ENCODE data around the gene CFAP251. TPM values are rescaled to one million over a fixed set of nuclear protein-coding genes. Genes with fewer than 3 reads are reported as not detected.

CFAP251 gene
- total RNA-seq, 4 donors from 2014 or later: 0.67 to 1.1 (median 0.95) TPM; not detected in 1

- no peak for TF ChIP-seq CTCF (IDR thresholded peaks at IDR 0.05)
- TF ChIP-seq POLR2A (IDR thresholded peaks at IDR 0.05): no peak
- H3K27me3 ChIP-seq: no peaks in the 10 kb centered on the region
- DNase-seq: no peak
- no peak overlapping the region for H3K4me3 ChIP-seq
- H3K9me3 ChIP-seq: no peaks in the 10 kb centered on the region
- H3K36me3 ChIP-seq: no peaks in the 10 kb centered on the region
- peaks cover 0 to 25% (median 5%) of the 10 kb centered on the region in 4 donors for H3K4me1 ChIP-seq
- H3K27ac ChIP-seq: peak overlapping the region in 1 of 4 donors; percentile 69
Measured at GRCh38 chr12:122004633-122005071, 86.3 kb downstream of the CFAP251 start.

DNA sequence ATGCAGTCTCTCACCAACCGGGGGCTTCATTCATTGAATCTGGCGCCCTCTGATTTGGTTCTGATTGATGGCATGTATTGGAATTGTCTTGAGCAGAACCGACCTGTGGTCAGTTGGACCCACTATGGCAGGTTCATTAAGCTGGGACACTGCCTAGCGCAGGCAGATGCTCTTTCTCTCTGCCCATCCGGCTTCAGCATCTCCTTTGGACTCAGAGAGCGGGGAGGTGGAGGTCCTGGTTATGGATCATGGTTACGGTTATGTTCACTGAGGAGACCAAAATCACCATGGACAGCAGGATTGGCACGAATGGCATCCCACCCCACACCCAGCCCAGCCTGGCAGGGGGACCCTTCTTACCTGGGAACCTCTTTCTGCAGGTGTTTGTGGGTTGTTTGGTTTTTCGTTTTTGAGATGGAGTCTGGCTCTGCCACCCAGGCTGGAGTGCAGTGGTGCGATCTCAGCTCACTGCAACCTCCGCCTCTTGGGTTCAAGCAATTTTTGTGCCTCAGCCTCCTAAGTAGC lies 86.9 kb downstream of the CFAP251 start:
- Histone ChIP-seq H3K27ac (peak overlapping the region in 1 of 4 donors; percentile 69), H3K27me3 (no peaks in the 10 kb centered on the region), H3K4me3 (no peak overlapping the region), H3K4me1 (peaks cover 0 to 29% (median 5%) of the 10 kb centered on the region in 4 donors), H3K36me3 (no peaks in the 10 kb centered on the region), H3K9me3 (no peaks in the 10 kb centered on the region)
- TF ChIP-seq CTCF (IDR thresholded peaks at IDR 0.05): no peak
- no peak for TF ChIP-seq POLR2A (IDR thresholded peaks at IDR 0.05)
- no peak for DNase-seq

DNA sequence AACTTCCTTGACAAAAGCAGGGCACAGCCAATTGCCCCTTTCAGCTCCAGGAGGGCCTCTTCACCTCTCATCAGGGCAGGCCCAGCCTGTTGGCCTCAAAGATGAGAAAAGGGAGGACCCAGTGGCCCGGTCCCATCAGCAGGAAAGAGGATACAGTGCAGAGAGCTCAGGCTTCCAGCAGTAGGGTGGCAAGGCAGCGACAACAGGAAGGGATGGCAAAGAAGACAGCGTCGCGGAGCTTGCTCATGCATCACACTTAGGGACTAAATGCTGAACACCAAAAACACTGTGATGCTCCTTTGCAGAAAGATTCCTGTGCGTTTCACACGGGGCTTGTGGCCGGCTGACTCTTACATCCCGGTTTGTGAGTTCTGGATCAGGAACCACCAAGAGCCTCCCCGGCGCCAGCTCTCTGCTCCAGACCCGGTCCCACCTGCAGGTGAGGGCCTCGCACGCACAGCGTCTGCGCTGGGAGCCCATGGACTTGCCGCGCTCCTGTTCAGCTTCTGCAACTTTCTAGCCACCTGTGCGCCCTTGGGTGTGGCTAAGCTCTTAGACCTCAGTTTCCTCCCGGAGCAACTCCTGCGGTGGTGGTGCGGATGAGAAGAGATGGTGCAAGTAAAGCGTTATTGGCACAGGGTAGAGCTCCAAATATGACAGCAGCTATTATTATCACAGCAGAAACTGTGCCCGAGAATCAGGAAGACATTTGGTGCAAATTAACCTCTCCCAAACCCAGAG lies 88.0 kb downstream of the CFAP251 start:
- DNase-seq: peak in 1 of 3 donors; percentile 42
- H3K27me3 ChIP-seq: no peaks in the 10 kb centered on the region
- H3K4me3 ChIP-seq: no peak overlapping the region
- H3K4me1 ChIP-seq: peaks cover 0 to 29% (median 5%) of the 10 kb centered on the region in 4 donors
- TF ChIP-seq POLR2A (IDR thresholded peaks at IDR 0.05) (no peak), CTCF (IDR thresholded peaks at IDR 0.05) (no peak)
- peak overlapping the region in 1 of 4 donors; percentile 47 for H3K27ac ChIP-seq
- H3K9me3 ChIP-seq: no peaks in the 10 kb centered on the region
- no peaks in the 10 kb centered on the region for H3K36me3 ChIP-seq

DNA sequence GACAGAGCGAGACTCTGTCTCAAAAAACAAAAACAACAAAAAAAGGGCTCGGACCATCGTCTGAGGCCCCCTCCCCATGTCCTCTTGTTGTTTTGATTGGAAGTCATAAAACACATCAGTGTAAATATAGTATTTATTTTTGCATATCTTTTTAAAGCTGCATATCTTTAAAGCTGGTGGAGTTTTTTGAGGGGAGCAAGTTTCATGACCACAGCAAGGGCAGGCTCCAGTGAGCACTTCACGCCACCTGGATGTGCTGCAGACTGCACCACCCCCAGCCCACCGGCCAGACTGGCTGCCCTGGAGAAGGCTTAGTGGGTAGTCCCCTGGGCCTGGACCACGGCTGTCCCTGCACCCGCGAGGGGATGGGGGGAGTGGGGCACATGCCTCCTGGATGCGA lies 91.3 kb downstream of the CFAP251 start:
- no peaks in the 10 kb centered on the region for H3K27me3 ChIP-seq
- H3K4me1 ChIP-seq: peaks cover 0 to 22% (median under 1%) of the 10 kb centered on the region in 4 donors
- TF ChIP-seq CTCF (IDR thresholded peaks at IDR 0.05) (no peak), POLR2A (IDR thresholded peaks at IDR 0.05) (no peak)
- peak in 1 of 3 donors; percentile 58 for DNase-seq
- H3K4me3 ChIP-seq: no peak overlapping the region
- H3K36me3 ChIP-seq: no peaks in the 10 kb centered on the region
- H3K27ac ChIP-seq: no peak overlapping the region
- H3K9me3 ChIP-seq: no peaks in the 10 kb centered on the region

DNA sequence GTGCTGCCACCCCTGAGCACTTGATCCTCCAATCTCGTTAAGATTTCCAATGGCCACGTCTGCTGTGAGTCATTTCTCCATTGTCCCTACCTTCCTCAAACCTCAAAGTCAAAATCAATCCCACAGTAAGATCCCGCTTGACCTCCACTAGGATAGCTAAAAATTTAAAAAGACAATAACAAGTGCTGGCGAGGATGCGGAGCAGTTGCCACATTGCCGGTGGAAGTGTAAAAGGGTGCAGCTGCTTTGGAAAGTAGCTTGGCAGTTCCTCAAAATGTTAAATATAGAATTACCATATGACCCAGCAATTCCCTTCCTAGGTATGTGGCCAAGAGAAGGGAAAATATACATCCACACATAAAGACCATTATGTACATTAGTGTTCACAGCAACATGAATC lies 93.8 kb downstream of the CFAP251 start:
- Histone ChIP-seq H3K27ac (no peak overlapping the region), H3K4me3 (no peak overlapping the region), H3K36me3 (no peaks in the 10 kb centered on the region), H3K27me3 (no peaks in the 10 kb centered on the region), H3K4me1 (peaks cover 0 to 4% (median 0%) of the 10 kb centered on the region in 4 donors), H3K9me3 (no peaks in the 10 kb centered on the region)
- DNase-seq: no peak
- no peak for TF ChIP-seq POLR2A (IDR thresholded peaks at IDR 0.05)

DNA sequence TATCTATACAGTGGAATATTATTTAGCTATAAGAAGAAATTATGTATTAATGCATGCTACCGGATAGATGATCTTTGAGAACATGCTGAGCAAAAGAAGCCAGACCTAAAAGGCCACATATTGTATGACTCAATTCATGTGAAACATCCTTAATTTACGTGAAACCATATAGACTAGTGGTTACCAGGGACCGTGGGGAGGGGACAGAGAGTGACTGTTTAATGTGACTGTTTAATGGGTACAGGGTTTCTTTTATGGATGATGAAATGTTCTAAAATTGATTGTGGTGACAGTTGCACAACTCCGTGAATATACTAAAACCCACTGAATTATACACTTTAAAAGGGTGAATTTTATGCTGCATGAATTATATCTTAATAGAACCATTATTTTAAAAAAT lies 94.7 kb downstream of the CFAP251 start:
- Histone ChIP-seq H3K36me3 (no peaks in the 10 kb centered on the region), H3K9me3 (no peaks in the 10 kb centered on the region), H3K27ac (no peak overlapping the region), H3K4me1 (peaks cover 0 to 4% (median 0%) of the 10 kb centered on the region in 4 donors), H3K4me3 (no peak overlapping the region), H3K27me3 (no peaks in the 10 kb centered on the region)
- TF ChIP-seq POLR2A (IDR thresholded peaks at IDR 0.05) (no peak), CTCF (IDR thresholded peaks at IDR 0.05) (no peak)
- no peak for DNase-seq
